GM18508 (cell line): ENCODE measurements around the gene PRMT3.
"Not testable (repeated sequence)": the region's sequence is repeated elsewhere in the genome, so short reads cannot be mapped to it uniquely, and the experiment has no call there.

Source experiments
- ATAC-seq: cut with Tn5 transposase; IDR thresholded peaks from one replicate; pipeline ENCODE4 v1.9.1; 2021; ENCODE audit warnings: moderate number of reproducible peaks; ENCODE audit not compliant: insufficient read depth, unreplicated experiment

PRMT3 gene

DNA sequence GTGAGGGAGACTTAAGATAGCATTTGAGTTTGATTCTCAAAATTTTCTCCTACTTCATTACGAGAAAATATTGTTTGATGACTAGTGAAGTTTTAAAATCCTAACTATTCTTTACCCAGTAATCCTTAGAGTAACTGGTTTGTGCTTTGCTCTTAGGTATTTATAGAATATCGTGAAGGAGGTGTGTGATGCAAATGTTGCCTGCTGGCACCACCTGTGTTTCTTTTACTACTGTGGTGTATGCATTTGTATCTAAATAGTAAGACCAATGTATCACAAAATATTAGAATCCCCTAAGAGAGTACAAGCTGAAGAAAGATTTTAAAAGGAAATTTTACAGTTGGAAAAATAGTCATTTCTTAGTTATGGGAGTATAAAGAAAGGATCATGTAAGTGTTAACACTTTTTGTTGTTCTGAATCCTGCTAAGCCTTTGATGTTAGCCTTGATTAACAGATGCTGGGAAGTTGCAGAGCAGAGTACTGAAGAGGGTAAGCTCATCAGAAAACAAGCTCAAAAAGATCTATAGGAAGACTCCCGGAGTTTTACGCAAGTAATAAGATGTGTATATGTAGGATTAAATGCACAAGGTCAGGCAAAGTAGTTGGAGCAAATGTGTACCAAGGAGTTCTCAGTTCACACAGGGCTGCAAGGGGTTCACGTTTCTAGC lies 109.7 kb downstream of the PRMT3 start:
- no peak for ATAC-seq

DNA sequence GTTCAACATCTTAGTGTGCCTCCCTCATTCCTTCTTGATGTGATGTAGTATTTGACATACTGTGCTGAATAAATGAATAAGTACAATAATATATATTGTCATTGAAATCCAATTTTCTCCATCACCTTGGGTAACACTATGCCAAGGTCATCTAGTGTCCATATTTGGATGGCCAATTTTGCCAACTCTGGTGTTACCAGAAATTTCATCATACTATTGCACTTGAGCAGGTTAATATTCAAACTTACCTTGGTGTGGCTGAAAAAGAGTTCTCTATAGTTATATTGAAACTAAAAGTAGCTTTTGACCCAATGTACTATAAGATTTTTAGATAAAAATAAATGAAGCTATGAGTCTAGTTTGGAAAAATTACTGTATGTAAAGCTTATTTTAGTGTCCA lies 113.7 kb downstream of the PRMT3 start:
- ATAC-seq = peak; percentile 87

DNA sequence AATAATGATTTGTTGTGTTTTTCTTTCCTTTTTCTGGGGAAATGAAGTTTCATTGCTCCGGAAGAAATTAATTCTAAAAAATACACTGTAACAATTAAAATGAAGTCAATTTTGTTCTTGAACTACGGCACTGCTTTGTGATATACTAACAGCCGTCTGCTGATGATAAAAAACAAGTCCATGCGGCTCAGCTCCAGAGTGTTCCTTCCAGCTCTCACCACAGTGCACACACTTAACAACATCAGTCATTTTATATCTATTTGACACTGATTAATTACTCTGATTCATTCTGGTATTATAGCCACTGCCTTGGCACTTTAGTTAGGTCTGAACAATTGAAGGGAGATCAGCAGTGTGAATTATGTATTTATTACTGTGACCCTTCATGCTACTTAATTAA lies 114.5 kb downstream of the PRMT3 start:
- ATAC-seq = no peak

DNA sequence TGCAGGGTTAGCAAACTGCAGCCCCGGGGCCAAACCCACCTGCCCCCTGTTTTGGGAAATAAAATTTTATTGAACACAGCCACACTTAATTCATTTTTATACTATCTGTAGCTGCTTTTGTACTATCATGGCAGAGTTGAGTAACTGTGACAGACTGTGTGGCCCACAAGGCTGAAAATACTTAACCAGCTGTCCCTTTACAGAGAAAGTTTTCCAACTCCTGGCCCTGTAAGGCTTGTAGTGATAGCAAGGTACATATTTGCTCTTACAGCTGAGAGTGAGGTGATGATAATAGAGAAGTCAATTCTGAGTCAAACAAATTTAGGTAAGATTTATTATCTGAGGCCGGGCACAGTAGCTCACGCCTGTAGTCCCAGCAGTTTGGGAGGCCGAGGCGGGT lies 124.5 kb downstream of the PRMT3 start:
- ATAC-seq = no peak

DNA sequence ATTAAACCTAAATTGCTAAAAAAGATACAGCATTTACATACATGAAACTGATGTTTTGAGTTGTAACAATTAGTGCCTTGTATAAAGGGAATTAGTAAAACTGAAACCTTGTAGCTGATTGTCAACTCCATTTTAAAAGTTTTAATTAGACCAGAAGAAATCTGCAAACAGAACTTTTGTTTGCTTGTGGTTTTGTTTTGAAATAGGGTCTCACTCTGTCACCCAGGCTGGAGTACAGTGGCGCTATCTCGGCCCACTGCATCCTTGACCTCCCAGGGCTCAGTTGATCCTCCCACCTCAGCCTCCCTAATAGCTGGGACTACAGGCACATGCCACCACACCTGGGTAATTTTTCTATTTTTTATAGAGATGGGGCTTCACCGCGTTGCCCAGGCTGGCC lies 125.4 kb downstream of the PRMT3 start:
- ATAC-seq = no peak

DNA sequence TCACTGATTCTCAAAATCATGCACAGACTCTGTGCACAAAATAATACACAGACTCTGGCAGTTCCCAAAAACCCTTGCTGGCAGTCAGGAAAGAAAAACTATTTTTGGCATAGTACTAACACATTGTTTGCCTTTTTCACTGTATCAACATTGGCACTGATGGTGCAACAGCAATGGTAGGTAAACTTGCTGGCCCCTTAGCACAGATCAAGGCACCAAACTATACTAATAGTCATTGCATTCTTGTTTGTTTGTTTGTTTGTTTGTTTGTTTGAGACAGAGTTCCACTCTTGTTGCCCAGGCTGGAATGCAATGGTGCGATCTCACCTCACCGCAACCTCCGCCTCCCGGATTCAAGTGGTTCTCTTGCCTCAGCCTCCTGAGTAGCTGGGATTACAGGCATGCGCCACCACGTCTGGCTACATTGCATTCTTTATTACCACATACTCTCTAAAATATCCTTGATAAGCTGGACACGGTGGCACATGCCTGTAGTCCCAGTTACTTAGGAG lies 130.9 kb downstream of the PRMT3 start:
- ATAC-seq = no peak

DNA sequence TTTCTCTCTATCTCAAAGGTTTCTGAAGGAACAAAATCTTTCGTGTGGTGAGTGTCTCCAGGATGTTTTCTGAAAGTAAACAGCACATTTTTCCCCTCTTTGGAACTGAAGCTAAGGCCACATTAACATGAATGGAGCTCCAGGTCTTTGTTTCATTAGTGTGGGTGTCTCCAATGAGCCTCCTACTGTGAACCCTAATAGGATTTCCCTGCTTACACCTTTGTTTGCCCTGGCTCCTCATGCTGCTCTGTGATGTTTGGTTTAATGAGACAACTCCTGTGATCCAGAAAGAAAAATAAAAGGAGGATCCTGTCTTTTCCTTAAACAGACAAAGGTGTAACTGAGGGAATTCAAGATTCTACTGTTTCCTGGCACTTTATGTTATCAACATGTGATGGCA lies 135.0 kb downstream of the PRMT3 start:
- no peak for ATAC-seq

DNA sequence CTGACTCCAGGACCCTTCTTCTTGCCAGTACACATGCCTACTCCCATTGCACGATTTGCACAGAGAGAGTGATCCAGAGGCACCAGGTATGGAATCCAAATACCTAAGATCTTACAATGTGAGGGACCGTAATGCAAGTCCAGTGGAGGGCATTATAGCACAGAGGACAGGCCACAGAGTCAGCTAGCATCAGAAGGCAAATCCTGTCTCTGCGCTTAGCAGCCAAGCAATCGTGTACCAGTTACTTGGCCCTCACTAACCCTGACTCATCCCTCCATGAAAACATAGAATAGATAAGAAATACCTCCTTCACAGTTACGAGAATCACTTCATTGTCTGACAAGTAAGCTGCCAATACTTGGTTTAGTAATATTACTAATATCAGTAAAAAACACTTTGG lies 142.2 kb downstream of the PRMT3 start:
- no peak for ATAC-seq

DNA sequence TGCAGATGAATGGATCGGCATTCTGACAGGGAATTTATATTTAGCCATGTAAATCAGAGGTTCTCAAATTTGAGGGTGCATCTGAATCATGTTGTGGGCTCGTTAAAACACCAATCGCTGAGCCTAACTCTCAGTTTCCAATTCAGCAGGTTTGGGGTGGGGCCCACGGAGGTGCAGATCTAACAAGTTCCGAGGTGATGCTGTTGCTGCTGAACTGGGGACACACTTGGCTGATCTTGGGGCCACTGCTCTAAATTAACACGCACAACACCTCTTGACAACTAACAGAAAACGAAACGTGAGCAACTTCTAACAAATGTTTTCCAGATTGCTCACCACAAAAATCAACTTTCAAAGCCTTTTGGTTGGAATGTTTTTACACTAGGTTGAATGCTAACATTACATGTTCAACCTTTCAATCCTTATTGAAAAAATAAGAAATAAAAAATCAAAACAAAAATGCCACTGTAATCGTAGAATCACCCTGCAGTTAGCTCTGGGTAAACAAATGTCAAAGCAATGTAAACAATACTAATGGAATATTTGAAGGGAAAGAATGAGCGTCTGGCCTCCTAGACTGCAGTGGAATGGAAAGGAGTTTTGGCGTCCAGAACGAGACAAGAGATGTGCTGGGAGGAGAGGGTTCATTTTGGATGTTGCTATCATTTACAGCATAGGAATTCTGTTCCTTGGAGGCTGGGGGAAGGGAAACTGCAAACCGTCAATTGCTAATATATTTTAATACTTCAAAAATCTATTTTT lies 143.6 kb downstream of the PRMT3 start:
- no peak for ATAC-seq

DNA sequence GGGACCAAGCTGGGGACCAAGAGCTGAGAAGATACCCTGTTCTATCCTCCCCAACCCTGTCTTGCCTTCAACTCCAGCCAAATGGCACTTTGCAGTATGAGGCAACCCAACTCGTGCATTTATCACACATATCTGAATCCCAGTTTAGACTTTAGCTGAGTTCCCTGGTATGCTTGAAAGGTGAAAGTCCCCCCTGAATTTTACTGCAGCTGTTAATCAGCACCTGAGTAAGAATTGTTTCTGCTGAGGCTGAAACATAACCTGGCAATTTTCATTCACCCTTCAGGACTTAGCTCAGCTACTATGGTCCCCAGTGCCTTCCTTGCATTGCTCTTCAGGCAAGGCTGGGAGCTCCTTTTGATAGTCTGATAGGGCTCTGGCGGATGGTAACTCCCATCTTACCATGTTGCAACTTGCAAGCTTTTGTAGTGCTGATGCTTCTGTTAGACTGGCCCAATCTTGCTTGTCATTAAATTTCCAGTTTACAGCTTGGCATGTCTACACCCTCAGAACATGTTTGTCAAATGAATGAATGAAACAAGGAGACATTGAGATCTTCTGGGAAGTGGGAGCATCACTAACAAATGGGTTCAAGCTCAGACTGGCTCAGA lies 147.9 kb downstream of the PRMT3 start:
- no peak for ATAC-seq

DNA sequence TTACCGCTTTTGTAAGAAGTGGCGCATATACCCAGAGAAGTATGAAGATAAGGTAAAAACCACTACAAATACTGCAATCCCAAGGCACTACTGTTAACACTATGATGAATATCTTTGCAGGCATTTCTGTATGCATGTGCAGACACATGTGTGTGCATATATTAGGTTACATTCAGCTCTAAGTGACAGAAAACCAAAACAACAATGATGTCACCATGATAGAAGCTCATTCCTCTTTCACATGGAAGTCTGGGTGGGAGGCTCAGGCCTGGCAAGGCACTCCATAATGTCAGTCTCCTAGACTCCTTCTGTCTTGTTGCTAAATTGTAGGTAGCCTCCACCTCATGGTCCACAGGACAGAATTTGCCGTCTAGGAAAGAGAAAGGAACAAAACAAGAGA lies 148.8 kb downstream of the PRMT3 start:
- ATAC-seq = no peak

DNA sequence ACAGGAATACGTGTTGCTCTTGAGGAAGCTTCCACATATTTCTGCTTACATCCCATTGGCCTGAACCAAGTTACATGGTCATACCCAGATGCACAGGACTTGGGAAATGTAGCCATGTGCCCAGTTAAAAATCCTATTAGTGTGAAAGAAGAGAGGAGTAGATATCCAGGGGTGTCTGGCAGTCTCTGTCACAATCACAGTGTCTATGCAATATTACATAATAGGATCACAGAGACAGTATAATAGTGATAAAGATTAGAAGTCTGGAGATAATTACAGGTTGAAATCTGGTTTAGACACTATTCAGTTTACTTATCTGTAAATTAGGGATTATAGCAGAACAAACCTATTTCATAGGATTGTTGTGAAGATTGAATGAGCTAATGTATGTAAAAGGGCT lies 149.3 kb downstream of the PRMT3 start:
- no peak for ATAC-seq

DNA sequence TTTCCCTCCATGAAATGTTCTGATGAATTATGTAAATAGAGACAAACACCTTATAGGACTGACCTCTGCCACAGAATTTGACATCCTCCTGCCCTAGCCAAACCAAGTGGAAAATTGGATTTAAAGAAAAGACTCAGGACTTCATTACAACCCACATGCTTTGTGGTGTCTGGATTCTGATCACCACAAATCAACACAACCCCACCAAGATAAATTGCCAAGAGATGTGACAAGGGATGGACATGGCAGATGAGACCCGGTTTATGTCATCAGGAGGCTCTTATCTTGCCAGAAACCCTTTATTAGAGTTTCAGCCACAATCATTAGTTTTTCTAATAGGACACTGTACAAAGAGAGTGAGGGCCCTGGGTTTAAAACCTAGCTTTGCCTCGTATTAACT lies 154.0 kb downstream of the PRMT3 start:
- no peak for ATAC-seq

DNA sequence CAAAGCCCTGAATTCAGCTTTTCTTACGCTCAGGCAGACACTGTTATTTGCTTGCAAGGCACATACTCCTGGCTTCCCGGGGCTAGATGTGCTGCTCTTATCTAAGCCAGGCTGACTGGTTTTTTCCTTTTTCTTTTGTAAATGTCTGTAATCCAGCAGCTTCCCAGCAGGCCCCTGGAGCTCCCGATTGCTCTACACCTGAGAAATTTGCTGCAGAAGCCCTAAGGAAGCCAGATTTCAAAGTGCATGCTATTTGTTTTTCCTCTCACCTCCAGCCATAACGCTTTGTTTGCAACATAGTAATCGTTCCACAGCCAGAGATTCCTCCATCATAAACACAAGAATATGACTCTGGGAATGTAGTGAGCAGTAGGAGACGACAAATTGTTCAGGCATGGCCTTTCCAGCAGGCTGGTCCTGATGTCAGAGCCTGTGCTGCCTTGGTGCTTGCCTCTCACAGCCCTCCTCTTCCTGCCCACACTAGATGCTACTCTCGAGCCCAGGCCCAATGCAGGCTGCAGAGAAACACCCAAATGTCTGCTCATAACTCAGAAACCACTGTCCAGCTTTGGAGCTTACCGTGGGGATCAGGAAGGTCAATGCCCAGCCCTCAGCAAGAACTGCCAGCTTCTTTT lies 157.2 kb downstream of the PRMT3 start:
- no peak for ATAC-seq

DNA sequence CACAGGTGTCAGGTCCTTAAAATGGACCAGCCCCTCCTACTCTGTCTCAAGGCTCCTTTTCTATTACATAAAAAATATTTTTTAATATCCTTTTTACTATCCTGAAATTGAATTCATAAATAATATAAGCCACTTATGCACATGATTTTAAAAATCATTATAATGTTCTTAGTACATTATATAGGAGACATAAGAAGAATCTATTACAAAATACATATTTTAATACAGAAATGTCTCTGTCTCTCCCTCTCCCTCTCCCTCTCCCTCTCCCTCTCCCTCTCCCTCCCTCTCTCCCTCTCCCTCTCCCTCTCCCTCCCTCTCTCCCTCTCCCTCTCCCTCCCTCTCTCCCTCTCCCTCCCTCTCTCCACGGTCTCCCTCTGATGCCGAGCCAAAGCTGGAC lies 159.9 kb downstream of the PRMT3 start:
- ATAC-seq = no peak

DNA sequence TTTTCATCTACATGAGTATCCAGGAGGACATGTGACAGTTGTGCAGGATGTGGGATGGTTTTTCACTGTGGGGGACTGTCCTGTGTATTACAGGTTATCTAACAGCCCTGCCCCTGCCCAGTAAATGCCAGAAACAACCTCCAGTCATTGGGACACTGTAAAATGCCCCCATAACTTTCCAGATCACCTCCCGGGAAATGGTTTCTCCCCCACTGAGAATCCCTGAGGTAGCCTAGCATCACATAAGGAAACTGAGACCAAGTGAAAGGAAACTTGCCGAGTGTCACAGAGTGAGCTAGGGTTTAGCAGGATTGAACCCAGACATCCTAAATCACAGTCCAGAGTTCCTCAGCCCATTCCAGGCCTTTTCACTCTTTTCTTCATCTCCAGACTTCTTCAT lies 163.6 kb downstream of the PRMT3 start:
- no peak for ATAC-seq

DNA sequence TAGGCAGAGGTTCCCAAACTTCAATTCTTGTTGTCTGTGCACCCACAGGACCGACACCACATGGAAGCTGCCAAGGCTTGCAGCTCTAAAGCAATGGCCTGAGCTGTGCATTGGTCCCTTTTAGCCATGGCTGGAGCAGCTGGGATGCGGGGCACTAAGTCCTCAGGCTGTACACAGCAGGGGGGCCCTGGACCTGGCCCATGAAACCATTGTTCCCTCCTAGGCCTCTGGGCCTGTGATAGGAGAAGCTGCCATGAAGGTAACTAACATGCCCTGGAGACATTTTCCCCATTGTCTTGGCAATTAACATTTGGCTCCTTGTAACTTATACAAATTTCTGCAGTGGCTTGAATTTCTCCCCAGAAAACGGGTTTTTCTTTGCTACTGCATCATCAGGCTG lies 168.3 kb downstream of the PRMT3 start:
- ATAC-seq = no peak

DNA sequence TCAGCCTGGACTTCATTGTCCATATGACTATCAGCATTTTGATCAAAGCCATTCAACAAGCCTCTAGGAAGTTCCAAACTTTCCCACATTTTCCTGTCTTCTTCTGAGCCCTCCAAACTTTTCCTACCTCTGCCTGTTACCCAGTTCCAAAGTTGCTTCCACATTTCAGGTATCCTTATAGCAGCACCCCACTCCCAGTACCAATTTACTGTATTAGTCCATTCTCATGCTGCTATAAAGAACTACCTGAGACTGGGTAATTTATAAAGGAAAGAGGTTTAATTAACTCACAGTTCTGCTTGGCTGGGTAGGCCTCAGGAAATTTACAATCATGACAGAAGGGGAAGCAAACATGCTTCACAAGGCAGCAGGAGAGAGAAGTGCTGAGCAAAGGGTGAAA lies 168.9 kb downstream of the PRMT3 start:
- not testable (repeated sequence) for ATAC-seq

DNA sequence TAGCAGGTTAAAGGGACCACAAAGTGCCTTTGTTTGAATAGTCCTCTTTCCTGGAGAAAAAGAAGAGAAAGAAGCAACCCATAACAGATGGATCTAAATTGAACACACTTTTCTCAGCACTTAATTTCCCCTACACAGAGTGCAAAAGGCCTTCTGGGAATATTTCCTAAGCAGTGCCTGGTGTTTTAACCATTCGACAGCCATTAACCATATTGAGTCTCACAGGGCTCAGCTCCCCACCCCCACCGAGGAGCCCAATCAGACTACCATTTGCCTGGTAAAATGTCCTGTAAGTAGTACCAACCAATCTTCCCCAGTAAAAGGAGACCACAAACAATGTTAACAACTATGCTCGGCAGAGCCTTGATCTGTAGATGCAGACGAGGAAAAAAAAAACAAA lies 171.2 kb downstream of the PRMT3 start:
- ATAC-seq = no peak
